CD4-positive, alpha-beta T cell treated with Interleukin-15 for 1 hour (primary cell): ENCODE measurements around the gene BCL10.
A peak's percentile ranks its signal among the peaks of the same experiment; 100 is the strongest.
"Not testable (repeated sequence)": the region's sequence is repeated elsewhere in the genome, so short reads cannot be mapped to it uniquely, and the experiment has no call there.

Experiments used
- DNase-seq: peaks from one replicate; pipeline ENCODE4 v3.0.0-alpha.2; 2020

Gene BCL10

GRCh38 chr1:85262985-85263384, 13.4 kb downstream of the BCL10 start:
- no peak for DNase-seq

GRCh38 chr1:85259912-85260274, 16.5 kb downstream of the BCL10 start:
- DNase-seq = no peak

- DNase-seq = peak; percentile 95
These were observed 17.1 kb downstream of the BCL10 start, which contains the start of gene C1orf52 for GRCh38 chr1:85259118-85259911. Gene C1orf52, minus strand, starts transcription at chr1:85259662. Its CDS starts 29 bp downstream, at chr1:85259633.

- no peak for DNase-seq
These were observed 17.8 kb downstream of the BCL10 start for GRCh38 chr1:85258536-85259117.

- not testable (repeated sequence) for DNase-seq
These were observed 27.4 kb downstream of the BCL10 start for GRCh38 chr1:85249042-85249441.

GRCh38 chr1:85245891-85246290, 30.5 kb downstream of the BCL10 start:
- no peak for DNase-seq

- DNase-seq = no peak
These were observed 31.0 kb downstream of the BCL10 start for GRCh38 chr1:85245456-85245855.

GRCh38 chr1:85244271-85245061, 32.0 kb downstream of the BCL10 start:
- DNase-seq = no peak

GRCh38 chr1:85243372-85243771, 33.1 kb downstream of the BCL10 start:
- DNase-seq = no peak

GRCh38 chr1:85240643-85241042, 35.8 kb downstream of the BCL10 start:
- DNase-seq = no peak

GRCh38 chr1:85240174-85240601, 36.2 kb downstream of the BCL10 start:
- no peak for DNase-seq

GRCh38 chr1:85237613-85238012, 38.8 kb downstream of the BCL10 start:
- no peak for DNase-seq

- no peak for DNase-seq
These were observed 46.0 kb downstream of the BCL10 start for GRCh38 chr1:85230305-85230977.

GRCh38 chr1:85229574-85230097, 46.8 kb downstream of the BCL10 start:
- no peak for DNase-seq

GRCh38 chr1:85228972-85229371, 47.5 kb downstream of the BCL10 start:
- no peak for DNase-seq

GRCh38 chr1:85225624-85226380, 50.6 kb downstream of the BCL10 start:
- no peak for DNase-seq

GRCh38 chr1:85224734-85225623, 51.5 kb downstream of the BCL10 start:
- no peak for DNase-seq

GRCh38 chr1:85224295-85224694, 52.1 kb downstream of the BCL10 start:
- DNase-seq = no peak

GRCh38 chr1:85223334-85223733, 53.1 kb downstream of the BCL10 start:
- DNase-seq = no peak

- DNase-seq = no peak
These were observed 55.7 kb downstream of the BCL10 start for GRCh38 chr1:85220756-85221201.
